Nucleus accumbens (tissue), 56 donors: Measurements from ENCODE around the gene ENOX1.
A peak's percentile ranks its signal among the peaks of the same experiment; 100 is the strongest.

ENCODE experiments used
- DNase-seq, 56 donors: peaks; one replicate each; lab custom pipeline; 2025; lab: John Stamatoyannopoulos, UW

Gene ENOX1

GRCh38 chr13:43786766-43787517 is at the start of gene ENOX1:
Gene ENOX1, minus strand, starts transcription at chr13:43786972.
- peak in 55 of 56 donors; percentile 44 to 96 (median 85) for DNase-seq

DNA sequence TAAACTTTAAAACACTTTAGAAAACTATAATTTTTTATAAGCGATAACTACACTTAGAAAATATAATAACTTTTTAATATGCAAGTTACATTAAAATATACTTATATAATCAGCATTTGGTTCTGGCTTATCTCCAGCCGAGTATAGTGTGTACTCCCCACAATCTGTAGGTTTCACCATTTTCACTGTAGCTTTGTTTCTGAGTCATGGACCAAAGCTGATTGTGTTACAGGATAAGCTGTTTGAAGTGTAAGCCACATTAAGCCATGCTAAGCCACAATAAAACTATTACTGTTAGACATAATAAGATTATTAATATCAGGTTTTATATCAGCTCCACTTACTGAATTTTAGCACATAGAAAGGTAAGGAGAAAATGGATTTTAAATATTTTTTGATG is 48.9 kb upstream of the ENOX1 start:
- no peak for DNase-seq

DNA sequence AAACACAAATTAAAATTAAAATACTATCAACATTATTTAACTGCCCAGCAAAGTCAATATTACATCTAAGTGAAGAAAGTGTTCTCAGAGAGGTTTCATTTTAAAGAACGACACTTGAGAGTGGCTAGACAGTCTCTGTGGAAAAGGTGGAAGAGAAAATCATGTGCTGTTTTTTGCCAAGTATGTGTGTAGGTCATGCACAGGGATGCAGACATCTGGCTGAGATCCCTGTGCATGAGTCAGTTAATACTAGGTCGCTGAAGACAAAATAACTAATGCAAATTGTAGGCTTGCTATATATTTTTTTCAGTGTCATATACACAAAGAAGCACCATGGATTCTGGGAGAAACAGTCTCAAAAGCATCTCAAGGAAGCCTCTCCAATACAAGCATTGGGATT is 44.3 kb upstream of the ENOX1 start:
- DNase-seq, result no peak

DNA sequence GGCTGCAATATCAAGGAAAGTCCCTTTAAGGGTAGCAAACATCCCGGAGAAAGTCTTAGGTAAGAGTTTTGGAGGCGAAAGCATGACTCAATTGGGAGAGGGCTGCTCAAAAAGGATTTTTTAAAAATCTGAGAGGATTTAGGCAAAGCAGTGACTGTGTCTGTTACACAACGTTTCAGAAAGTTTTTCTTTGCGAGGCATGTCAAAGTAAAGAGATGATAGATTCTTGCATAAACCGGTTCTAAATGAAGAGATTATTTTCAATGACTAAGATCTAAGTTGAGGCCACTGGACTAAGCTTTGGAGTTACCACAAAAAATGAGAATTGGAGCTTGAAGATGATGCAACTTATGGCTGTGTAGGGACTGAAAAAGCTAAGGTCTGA is 43.7 kb upstream of the ENOX1 start:
- peak in 2 of 56 donors; percentile 16 to 34 for DNase-seq

DNA sequence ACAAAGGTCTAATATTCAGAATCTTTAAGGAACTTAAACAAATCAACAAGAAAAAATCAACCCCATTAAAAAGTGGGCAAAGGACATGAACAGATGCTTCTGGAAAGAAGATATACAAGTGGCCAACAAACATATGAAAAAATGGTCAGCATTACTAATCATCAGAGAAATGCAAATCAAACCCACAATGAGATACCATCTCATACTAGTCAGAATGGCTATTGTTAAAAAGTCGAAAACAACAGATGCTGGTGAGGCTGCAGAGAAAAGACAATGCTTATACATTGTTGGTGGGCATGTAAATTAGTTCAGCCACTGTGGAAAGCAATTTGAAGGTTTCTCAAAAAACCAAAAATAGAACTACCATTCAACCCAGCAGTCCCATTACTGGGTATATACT is 37.9 kb upstream of the ENOX1 start:
- peak in 6 of 56 donors; percentile 9 to 41 (median 22) for DNase-seq

DNA sequence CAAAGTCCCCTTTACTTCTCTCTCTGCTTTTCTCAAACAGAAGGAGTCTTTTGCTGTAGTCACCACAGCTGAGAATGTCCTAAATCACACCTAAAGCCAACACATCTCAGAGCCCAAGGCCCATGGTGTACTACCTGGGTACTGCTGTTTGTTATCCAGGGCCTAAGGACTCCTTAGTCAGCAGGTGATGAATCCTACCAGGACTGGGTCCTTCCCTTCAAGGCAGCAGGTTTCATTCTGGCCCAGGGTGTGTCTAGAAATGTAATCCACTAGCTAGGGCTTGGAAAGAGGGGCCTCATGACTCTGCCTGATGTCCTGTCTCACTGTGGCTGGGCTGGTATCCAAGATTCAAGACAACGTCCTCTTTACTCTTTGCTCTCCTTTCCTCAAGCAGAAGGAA is 36.2 kb upstream of the ENOX1 start:
- DNase-seq, result no peak

GRCh38 chr13:43816401-43816889 is 29.7 kb upstream of the ENOX1 start:
- no peak for DNase-seq

DNA sequence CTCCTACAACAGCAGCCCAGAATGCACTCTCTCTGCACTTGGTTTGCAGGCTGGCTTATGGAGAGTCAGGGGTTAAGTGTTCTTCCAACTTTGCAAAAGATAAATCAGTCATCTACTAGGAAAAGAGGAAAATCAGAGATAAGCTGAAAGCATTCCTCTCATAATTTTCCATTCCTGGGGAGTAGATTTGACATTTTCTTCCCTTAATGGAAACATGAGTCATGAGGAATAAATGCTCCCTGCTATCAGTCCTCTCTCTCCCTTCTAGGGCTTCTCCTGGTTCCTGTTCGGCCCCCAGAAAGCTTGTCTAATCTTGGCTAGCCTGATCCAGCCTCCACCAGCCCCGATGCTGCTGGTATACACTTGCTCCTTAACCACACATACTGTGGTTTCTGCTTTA is 28.4 kb upstream of the ENOX1 start:
- no peak for DNase-seq

DNA sequence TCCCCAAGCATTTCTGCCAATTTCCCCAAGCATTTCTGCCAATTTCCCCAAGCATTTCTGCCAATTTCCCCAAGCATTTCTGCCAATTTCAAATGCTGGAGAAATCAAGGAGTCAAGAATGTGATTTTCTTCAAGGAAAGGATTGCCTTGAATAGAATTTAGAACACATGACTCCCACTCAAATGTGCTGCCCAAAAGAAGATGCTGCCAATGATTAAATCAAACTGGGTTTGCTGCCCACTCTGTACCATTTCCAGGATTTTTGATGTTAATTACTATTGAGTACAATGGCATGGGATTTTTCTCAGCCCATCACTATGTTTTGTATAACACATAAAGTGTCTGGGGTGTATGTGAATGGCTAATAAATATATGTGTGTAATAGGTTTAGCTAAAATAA is 21.9 kb upstream of the ENOX1 start:
- DNase-seq, result no peak

GRCh38 chr13:43805681-43806128 is 18.9 kb upstream of the ENOX1 start:
- DNase-seq, result no peak

- peak in 43 of 56 donors; percentile 10 to 76 (median 45) for DNase-seq
Measured at GRCh38 chr13:43805071-43805468, 18.3 kb upstream of the ENOX1 start.

GRCh38 chr13:43804461-43805070 is 17.8 kb upstream of the ENOX1 start:
- peak in 2 of 56 donors; percentile 20 to 35 for DNase-seq

GRCh38 chr13:43802511-43802910 is 15.7 kb upstream of the ENOX1 start:
- no peak for DNase-seq

DNA sequence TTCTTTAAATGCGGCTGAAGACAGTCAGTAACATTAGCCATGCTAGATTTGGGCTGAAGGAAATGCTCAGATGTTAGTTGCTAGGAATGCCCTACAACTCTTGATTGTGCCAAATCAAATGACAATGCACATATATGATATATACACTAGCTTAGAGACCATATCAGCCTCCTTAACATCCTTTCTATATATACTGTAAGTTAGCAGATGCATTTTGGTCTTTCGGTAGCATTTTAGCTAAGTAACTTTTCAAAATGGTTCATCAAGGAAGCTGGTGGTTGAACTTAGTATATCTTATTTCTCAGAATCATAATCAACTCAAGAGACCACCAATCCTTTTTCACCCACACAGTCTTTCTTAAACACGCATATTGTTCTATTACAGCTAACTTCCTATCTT is 14.1 kb upstream of the ENOX1 start:
- DNase-seq, result no peak

- DNase-seq, result no peak
Measured at GRCh38 chr13:43799191-43799590, 12.4 kb upstream of the ENOX1 start.

DNA sequence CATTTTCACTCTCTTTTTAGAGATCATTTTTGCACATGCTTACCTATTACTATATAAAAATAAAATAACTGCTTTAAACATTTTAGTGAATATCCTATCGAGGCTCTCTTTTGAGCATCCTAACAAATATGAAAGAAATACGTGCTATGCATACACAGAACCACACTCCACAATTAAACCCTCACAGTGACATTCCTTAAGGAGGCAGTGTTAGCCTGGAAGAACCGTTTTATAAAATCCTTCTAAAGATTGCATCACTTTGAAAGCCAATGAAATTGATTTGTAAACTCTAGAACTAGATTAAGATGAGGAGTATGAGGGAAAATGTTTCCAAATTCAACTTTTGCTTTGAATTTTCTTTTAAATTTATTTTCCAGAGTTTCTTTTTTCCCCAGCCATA is 11.1 kb upstream of the ENOX1 start:
- no peak for DNase-seq

DNA sequence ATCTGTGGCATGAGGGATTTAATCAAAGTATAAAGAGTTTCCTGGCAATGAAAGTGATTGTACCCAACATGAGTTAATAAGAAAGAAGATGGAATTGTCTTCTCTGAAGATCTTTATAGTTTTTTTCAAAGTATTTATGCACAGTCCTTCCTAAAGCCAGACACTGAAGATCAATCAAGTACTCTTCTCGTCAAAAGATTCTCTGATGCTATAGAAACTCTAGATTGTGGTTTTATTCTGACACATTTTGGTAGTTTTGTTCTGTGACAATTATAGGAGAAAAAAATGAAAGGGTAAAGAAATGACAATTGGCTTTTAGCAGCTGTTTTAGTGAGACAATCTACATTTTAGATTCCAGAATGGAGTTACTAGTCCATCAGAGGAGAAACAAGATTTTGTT is 10.4 kb upstream of the ENOX1 start:
- no peak for DNase-seq

- DNase-seq, result no peak
Measured at GRCh38 chr13:43794416-43794815, 7.6 kb upstream of the ENOX1 start.

- no peak for DNase-seq
Measured at GRCh38 chr13:43792076-43792881, 5.5 kb upstream of the ENOX1 start.

DNA sequence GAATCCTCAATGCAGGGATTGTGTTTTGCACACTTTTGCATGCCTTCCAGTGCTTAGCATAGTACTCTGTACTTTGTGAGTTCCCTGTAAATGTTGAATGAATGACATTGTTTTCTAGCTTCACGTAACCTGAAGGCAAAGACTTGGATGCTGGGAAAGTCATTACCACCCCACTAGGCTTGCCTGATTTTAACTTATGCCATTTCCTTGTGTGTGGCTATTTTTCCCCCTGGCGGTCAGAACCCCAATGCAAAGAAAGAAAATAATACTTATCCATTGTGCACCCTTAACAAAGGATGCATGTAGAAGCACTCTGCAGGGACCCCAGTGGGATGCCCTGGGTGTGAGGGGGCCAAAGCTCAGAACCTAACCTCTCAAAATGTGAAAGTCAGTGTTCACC is 1.2 kb upstream of the ENOX1 start:
- DNase-seq, result peak in 17 of 56 donors; percentile 4 to 59 (median 20)

GRCh38 chr13:43787518-43787891 is 733 bp upstream of the ENOX1 start:
- DNase-seq, result no peak

DNA sequence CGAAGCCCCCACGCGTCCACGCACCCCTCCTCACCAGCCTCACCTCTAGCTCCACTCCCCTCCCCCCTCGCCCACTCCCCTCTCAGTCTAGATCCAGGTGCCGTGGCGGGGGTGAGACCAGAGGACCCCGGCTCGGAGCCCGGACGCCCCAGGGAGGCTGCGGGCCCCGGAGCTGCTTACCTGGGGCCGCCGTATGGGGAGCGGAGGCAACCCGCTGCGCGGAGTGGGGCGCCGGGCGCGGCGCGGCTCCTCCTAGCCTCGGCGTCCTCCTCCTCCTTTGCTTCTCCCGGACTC is 353 bp downstream of the ENOX1 start:
- no peak for DNase-seq
